Kidney (tissue), 14 donors: Measurements from ENCODE around the gene WRAP73. TPM values are rescaled to one million over a fixed set of nuclear protein-coding genes. Genes with fewer than 3 reads are reported as not detected.

Experiments
- DNase-seq, 5 donors: peaks; one replicate each; pipeline ENCODE4 v3.0.0-alpha.2; 2013 to 2020
- FAIRE-seq: peaks from 2 replicates; lab custom pipeline; 2012; peaks lifted over from hg19 to GRCh38; lab: Jason Lieb, UNC
- H3K27ac ChIP-seq, 2 donors: one replicate each; pipeline ENCODE4 v1.7.0; 2013; ENCODE audit warnings: low read depth in 2 of 2, low read length in 2 of 2, inconsistent platforms in 1 of 2
- H3K27me3 ChIP-seq: one replicate; pipeline ENCODE4 v1.7.1; 2013; ENCODE audit warnings: low read length, inconsistent platforms; ENCODE audit not compliant: control insufficient read depth, insufficient read depth
- H3K36me3 ChIP-seq, 3 donors: one replicate each; pipeline versions ENCODE4 v1.7.0 to v1.7.1; 2013; ENCODE audit warnings: low read length in 3 of 3, control low read depth in 1 of 3, inconsistent platforms in 1 of 3; ENCODE audit not compliant: insufficient read depth in 3 of 3, control insufficient read depth in 2 of 3
- H3K4me1 ChIP-seq, 3 donors: one replicate each; pipeline versions ENCODE4 v1.7.0 to v1.7.1; 2013; ENCODE audit warnings: low read length in 3 of 3, inconsistent platforms in 1 of 3, low read depth in 1 of 3; ENCODE audit not compliant: control insufficient read depth in 2 of 3, insufficient read depth in 2 of 3
- H3K4me3 ChIP-seq, 3 donors: one replicate each; pipeline versions ENCODE4 v1.7.0 to v1.8.1; 2013; ENCODE audit warnings: low read length in 3 of 3, control low read depth in 1 of 3, inconsistent platforms in 1 of 3
- H3K9ac ChIP-seq, 3 donors: one replicate each; pipeline versions ENCODE4 v1.7.0 to v1.7.1; 2013; ENCODE audit warnings: low read length in 3 of 3, control low read depth in 1 of 3, inconsistent platforms in 1 of 3
- H3K9me3 ChIP-seq, 3 donors: one replicate each; pipeline versions ENCODE4 v1.7.0 to v1.7.1; 2013; ENCODE audit warnings: low read length in 3 of 3, control low read depth in 1 of 3, inconsistent platforms in 1 of 3; ENCODE audit not compliant: control insufficient read depth in 2 of 3, insufficient read depth in 1 of 3
- intact Hi-C: fragments of 100-400 bp; cut with DNase I; formaldehyde crosslinking; loops from one replicate; pipeline ENCODE4 v1.11.1; 2022
- polyA plus RNA-seq: library from polyadenylated mRNA; stranded (reverse); fragments of 350-450 nt; fragmentation: Illumina TruSeq; extraction: RNeasy Lipid Tissue Mini Kit (QIAGEN cat#74804); gene quantifications from one replicate; pipeline ENCODE4 v1.2.3, GENCODE V29; 2014; ENCODE audit warnings: low read depth, low replicate concordance; ENCODE audit not compliant: insufficient read depth
- total RNA-seq: library from RNA; stranded (reverse); fragmentation: NEBNext Ultra II Directional; extraction: Animal tissue kit (Norgen Biotek cat#: 25700); gene quantifications from one replicate; pipeline ENCODE4 v1.2.1, GENCODE V29; 2021
- TF ChIP-seq, protein P1 (sequence below): IDR thresholded peaks from 3 replicates; pipeline ENCODE4 v1.5.1; 2012; ENCODE audit warnings: mild to moderate bottlenecking, moderate library complexity, borderline replicate concordance; ENCODE audit not compliant: insufficient read depth; ENCODE audit errors: extremely low read depth
- donor health status: control.
- donor health status: control.
- donor health status: control.
- donor health status: control.
- donor health status: control.
- donor health status: DM: yes; HTN: yes; CAD: no.
- donor health status: Normal renal cell carcinoma (clear cell type).

The WRAP73 gene
- total and polyA plus RNA-seq, 2 donors from 2014 or later: 18.4 to 19.6 TPM

GRCh38 chr1:3683992-3684391, 34.1 kb upstream of the WRAP73 start:
- H3K4me3 ChIP-seq: no peak overlapping the region
- DNase-seq: peak in 3 of 5 donors; percentile 49 to 67 (median 53)
- H3K4me1 ChIP-seq: no peaks in the 10 kb centered on the region
- H3K27ac ChIP-seq: no peak overlapping the region
- H3K36me3 ChIP-seq: no peaks in the 10 kb centered on the region
- H3K9me3 ChIP-seq: no peaks in the 10 kb centered on the region
- TF ChIP-seq, protein P1, sequence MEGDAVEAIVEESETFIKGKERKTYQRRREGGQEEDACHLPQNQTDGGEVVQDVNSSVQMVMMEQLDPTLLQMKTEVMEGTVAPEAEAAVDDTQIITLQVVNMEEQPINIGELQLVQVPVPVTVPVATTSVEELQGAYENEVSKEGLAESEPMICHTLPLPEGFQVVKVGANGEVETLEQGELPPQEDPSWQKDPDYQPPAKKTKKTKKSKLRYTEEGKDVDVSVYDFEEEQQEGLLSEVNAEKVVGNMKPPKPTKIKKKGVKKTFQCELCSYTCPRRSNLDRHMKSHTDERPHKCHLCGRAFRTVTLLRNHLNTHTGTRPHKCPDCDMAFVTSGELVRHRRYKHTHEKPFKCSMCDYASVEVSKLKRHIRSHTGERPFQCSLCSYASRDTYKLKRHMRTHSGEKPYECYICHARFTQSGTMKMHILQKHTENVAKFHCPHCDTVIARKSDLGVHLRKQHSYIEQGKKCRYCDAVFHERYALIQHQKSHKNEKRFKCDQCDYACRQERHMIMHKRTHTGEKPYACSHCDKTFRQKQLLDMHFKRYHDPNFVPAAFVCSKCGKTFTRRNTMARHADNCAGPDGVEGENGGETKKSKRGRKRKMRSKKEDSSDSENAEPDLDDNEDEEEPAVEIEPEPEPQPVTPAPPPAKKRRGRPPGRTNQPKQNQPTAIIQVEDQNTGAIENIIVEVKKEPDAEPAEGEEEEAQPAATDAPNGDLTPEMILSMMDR: no peak
- no peak overlapping the region for H3K9ac ChIP-seq
- no peaks in the 10 kb centered on the region for H3K27me3 ChIP-seq
- FAIRE-seq: no peak
- intact Hi-C loops: no loop called here

GRCh38 chr1:3683197-3683596, 33.3 kb upstream of the WRAP73 start:
- intact Hi-C loops: no loop called here
- no peak overlapping the region for H3K9ac ChIP-seq
- no peak overlapping the region for H3K27ac ChIP-seq
- H3K9me3 ChIP-seq: no peaks in the 10 kb centered on the region
- no peak overlapping the region for H3K4me3 ChIP-seq
- no peaks in the 10 kb centered on the region for H3K4me1 ChIP-seq
- H3K27me3 ChIP-seq: no peaks in the 10 kb centered on the region
- TF ChIP-seq, protein P1: no peak
- DNase-seq (no peak), FAIRE-seq (no peak)
- H3K36me3 ChIP-seq: no peaks in the 10 kb centered on the region

DNA sequence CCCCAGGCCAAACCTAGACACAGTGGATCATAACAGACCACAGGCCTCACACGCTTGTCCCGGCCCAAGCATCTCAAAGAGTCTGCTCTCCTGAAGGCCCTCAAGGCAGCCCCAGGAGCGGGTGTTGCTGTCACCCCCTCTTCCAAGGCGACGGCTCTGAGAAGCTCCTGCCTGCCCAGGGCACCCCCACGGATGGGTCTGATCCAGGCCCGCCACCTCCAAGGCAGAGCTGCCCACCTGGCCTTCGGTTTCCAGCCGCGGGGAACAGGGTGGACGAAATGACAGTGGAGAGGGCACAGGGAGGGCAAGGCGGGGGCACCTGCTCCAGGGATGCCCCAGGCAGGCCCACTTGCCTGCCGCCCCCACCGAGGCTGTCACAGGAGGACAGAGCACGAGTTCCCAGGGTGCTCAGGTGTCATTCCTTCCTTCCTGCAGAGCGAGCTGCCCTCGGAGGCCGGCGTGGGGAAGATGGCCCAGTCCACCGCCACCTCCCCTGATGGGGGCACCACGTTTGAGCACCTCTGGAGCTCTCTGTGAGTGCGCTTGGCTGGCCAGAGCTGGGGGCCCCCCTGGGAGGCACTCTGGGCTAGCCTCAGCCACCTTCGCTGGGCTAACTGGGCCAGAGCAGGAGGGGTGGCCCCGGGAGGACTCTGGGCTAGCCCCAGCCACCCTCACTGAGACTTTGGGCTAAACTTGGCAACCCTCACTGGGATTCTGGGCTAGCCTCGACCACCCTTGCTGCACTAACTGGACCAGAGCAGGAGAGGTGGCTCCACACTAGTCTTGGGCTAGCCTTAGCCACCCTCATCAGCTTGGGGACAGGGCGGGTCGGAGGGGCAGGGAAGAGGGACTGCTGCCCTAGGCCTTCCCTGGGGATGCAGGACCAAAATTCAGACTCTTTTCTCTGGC, 32.2 kb upstream of the WRAP73 start:
- no peak for DNase-seq

More for the DNA sequence above, 32.2 kb upstream of the WRAP73 start:
- TF ChIP-seq, protein P1: no peak
- Histone ChIP-seq H3K36me3 (no peaks in the 10 kb centered on the region), H3K4me3 (no peak overlapping the region), H3K9me3 (no peaks in the 10 kb centered on the region), H3K4me1 (no peaks in the 10 kb centered on the region), H3K27ac (no peak overlapping the region), H3K27me3 (no peaks in the 10 kb centered on the region), H3K9ac (no peak overlapping the region)
- intact Hi-C loops: no loop called here
- FAIRE-seq: no peak
